Measurements from ENCODE around the gene MMP24OS.

Gene MMP24OS

DNA sequence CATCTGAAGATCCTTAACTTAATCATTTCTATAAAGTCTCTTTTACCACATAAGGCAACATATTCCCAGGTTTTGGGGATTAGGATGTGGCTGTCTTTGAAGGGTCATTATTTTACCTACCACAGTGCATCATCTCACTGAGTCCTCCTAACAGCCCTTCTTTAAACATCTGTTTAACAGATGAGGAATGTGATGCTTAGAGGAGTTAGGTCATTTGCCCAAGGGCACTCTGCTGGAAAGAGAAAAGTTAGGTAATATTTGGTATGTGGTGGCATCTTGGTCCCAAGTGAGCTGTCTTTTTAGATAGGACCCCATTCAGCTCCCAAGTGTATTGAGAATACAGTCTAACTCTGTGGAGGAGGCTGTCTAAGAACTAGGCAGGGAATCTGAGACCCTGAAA lies 40.4 kb downstream of the MMP24OS start:
- ChIA-PET CTCF (no interaction called here), POLR2A (no interaction called here)
- DNase-seq (ENCODE audit: low read depth, low spot score), result no peak
- no peak for TF ChIP-seq CTCF (IDR thresholded peaks at IDR 0.05; ENCODE audit: insufficient read depth, low read length, missing control alignments)
- no peak overlapping the region for H3K4me3 ChIP-seq (ENCODE audit: low read depth, low read length)

- CTCF ChIA-PET, result no interaction called here
- no peak overlapping the region for H3K4me3 ChIP-seq (ENCODE audit: low read depth, low read length)
- TF ChIP-seq CTCF (IDR thresholded peaks at IDR 0.05; ENCODE audit: insufficient read depth, low read length, missing control alignments), result no peak
- POLR2A ChIA-PET, result no interaction called here
- DNase-seq (ENCODE audit: low read depth, low spot score), result no peak
Measured at GRCh38 chr20:35235881-35236280, 42.0 kb downstream of the MMP24OS start.

GRCh38 chr20:35232575-35232974 lies 45.3 kb downstream of the MMP24OS start:
- peak; percentile 70 for DNase-seq (ENCODE audit: low read depth, low spot score)
- TF ChIP-seq CTCF (IDR thresholded peaks at IDR 0.05; ENCODE audit: insufficient read depth, low read length, missing control alignments), result no peak
- POLR2A ChIA-PET, result no interaction called here
- CTCF ChIA-PET, result interaction anchor here (0.6 to 2.3 kb wide), 5 partner anchors 8 to 207 kb away, joined by 3 to 11 read pairs (median 4); no protein-coding TSS in a partner anchor
- no peak overlapping the region for H3K4me3 ChIP-seq (ENCODE audit: low read depth, low read length)

DNA sequence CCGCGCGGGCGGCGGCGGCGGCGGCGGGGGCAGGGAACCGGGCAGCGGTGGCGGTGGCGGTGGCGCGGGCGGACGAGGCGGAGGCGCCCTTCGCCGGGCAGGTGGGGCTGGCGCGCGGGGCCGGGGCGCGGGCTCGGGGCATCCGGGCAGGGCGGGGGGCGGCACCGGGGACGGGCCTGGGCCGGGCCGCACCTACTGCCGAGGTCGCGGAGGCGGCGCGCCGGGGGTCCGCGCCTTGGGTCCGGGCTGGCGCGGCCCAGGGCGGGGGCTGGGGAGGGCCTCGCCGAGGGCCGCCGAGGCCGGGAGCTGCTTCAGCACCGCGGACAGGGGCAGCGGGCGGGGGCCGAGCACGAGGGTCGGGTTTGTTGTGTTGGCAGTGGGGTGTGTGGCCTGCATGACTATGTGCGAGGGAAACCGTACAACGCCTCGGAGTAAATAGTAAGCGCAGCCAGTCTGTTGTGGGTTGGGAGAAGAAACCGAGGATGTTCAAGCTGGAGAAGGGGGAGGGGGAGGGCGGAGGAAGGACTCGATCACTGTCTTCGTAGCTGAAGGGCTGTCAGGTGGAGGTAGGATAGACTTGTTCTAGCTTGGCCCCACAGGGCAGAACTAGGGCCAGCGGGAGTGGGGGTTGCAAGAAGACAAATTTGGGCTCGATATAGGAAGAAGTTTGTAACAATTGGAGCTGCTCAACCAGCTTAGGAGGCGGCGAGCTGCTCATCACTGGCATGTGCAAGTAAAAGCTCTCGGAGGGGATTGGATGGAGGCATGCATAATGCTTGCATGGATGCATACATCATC lies 50.8 kb downstream of the MMP24OS start:
- H3K4me3 ChIP-seq (ENCODE audit: low read depth, low read length), result peak overlapping the region; percentile 41
- POLR2A ChIA-PET, result interaction anchor here (0.9 kb wide), 1 partner anchor 80 kb away, joined by 3 read pairs; the partner anchor contains the start of gene EDEM2
- DNase-seq (ENCODE audit: low read depth, low spot score), result no peak
- CTCF ChIA-PET, result interaction anchor here (0.8 to 2.1 kb wide), 7 partner anchors 11 to 220 kb away, joined by 3 to 10 read pairs (median 4); partner anchors contain the start of gene GDF5
- TF ChIP-seq CTCF (IDR thresholded peaks at IDR 0.05; ENCODE audit: insufficient read depth, low read length, missing control alignments), result no peak
